HAP-1 (cell line): ENCODE measurements around the gene PLIN5.
"Not testable (repeated sequence)": the region's sequence is repeated elsewhere in the genome, so short reads cannot be mapped to it uniquely, and the experiment has no call there.

Experiments
- DNase-seq, 2 experiments: peaks; one replicate each; pipeline ENCODE4 v3.0.0-alpha.2; 2016 to 2020; ENCODE audit warnings: low spot score in 2 of 2
- H3K27me3 ChIP-seq: fragments of 250-450 bp; sonication (Bioruptor Pico); 2 replicates; pipeline ENCODE4 v1.5.1; 2020; ENCODE audit warnings: low read depth, mild to moderate bottlenecking, moderate library complexity
- H3K36me3 ChIP-seq: fragments of 250-450 bp; sonication (Bioruptor Pico); replicated peaks from 2 replicates; pipeline ENCODE4 v1.5.1; 2020; ENCODE audit warnings: mild to moderate bottlenecking
- H3K4me1 ChIP-seq: fragments of 250-450 bp; sonication (Bioruptor Pico); 2 replicates; pipeline ENCODE4 v1.5.1; 2020; ENCODE audit warnings: mild to moderate bottlenecking
- H3K4me3 ChIP-seq: fragments of 250-450 bp; sonication (Bioruptor Pico); 2 replicates; pipeline ENCODE4 v1.5.1; 2020; ENCODE audit warnings: mild to moderate bottlenecking, moderate library complexity
- H3K9me3 ChIP-seq: fragments of 250-450 bp; sonication (Bioruptor Pico); 2 replicates; pipeline ENCODE4 v1.5.1; 2020; ENCODE audit warnings: mild to moderate bottlenecking, moderate library complexity
- in situ Hi-C: fragments of 300-500 bp; cut with MboI; formaldehyde crosslinking; loops from 3 replicates; pipeline ENCODE4 v1.14.3; 2020; ENCODE audit warnings: low sequenced_read_pairs, inconsistent platforms, mixed read lengths

PLIN5 gene

GRCh38 chr19:4576016-4576933 is 41.3 kb upstream of the PLIN5 start:
- Histone ChIP-seq H3K9me3 (no peaks in the 10 kb centered on the region), H3K36me3 (no peaks in the 10 kb centered on the region), H3K4me3 (no peak overlapping the region), H3K4me1 (peaks cover 11% of the 10 kb centered on the region), H3K27me3 (no peaks in the 10 kb centered on the region)
- DNase-seq = peak in 1 of 2 experiments; percentile 90
- in situ Hi-C loops = loop anchor here (5.0 to 10.0 kb wide), 2 partner anchors 61 to 229 kb away; partner anchors contain the start of gene TNFAIP8L1

DNA sequence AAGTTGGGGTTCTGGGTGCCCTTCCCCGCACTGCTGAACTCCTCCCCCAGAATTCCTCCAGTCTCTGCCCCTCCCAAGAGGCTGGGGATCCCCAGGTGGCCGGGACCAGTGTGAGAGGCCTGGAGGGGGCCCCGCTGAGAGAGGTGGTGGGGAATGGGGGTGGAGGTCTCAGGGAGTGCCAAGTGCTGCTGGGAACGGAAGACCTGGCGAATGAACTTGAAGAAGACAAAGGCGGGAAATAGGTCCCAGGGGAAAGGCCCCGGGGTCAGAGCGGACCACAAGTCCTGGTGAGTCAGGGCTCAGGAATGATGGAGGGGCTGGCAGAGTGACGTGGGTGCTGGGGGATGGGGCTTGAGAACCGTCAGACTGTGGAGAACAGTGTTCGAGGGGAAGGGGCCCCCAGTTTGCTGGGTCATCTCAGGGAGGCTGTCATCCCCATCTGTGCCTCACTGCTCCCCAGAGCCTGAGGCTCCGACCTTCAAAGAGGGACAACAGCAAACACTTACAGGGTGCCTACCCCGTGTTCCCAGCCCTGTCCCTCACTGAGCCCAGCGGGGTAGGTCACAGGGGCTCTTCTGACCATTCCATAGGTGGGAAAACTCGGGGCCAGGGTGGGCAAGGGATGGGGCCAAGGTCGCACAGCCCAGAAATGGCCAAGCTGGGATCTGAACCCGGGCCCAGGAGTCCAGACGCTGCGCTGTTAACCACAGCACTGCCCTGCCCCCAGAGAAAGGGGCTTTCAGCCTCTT is 40.4 kb upstream of the PLIN5 start:
- Histone ChIP-seq H3K9me3 (no peaks in the 10 kb centered on the region), H3K4me3 (no peak overlapping the region), H3K36me3 (no peaks in the 10 kb centered on the region), H3K27me3 (no peaks in the 10 kb centered on the region), H3K4me1 (peaks cover 11% of the 10 kb centered on the region)
- DNase-seq = peak; percentile 65 to 91
- in situ Hi-C loops = loop anchor here (5.0 to 10.0 kb wide), 2 partner anchors 62 to 229 kb away; partner anchors contain the start of gene TNFAIP8L1

- Histone ChIP-seq H3K36me3 (no peaks in the 10 kb centered on the region), H3K4me1 (peaks cover 11% of the 10 kb centered on the region)
- in situ Hi-C loops = loop anchor here (10.0 kb wide), 1 partner anchor 231 kb away; no protein-coding TSS in a partner anchor
These were observed 38.7 kb upstream of the PLIN5 start for GRCh38 chr19:4573682-4574081.

DNA sequence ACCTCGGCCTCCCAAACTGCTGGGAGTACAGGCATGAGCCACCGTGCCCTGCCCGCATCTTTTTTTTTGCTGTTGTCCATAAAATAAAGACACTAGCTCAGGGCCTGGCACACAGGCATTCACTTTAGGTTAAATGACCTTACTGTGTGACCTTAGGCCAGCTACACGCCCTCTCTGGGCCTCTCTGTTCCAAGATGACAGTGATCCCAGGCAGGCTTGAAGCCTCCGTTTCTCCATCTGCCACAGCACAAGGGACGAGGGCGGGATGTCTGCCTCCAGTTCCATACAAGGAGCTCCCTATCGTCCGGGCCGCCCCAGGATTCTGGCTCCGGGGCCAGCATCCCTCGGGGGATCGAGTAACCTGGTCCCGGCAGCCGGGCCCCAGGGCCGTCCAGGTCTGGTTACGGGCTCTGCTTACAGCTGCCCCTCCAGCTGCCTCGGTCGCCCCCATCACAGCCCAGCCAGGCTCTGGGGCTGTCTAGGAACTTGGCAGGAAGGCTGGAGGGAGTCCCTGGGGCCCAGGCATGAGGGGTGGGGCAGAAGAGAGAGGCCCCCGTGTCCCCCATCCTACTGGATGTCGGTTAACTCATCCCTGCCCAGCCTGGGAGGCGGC is 36.4 kb upstream of the PLIN5 start:
- Histone ChIP-seq H3K4me1 (peaks cover 11% of the 10 kb centered on the region), H3K27me3 (no peaks in the 10 kb centered on the region), H3K9me3 (no peaks in the 10 kb centered on the region), H3K4me3 (no peak overlapping the region), H3K36me3 (no peaks in the 10 kb centered on the region)
- in situ Hi-C loops = loop anchor here (10.0 kb wide), 1 partner anchor 233 kb away; no protein-coding TSS in a partner anchor
- no peak for DNase-seq

More at GRCh38 chr19:4573682-4574081, 38.7 kb upstream of the PLIN5 start:
- Histone ChIP-seq H3K9me3 (no peaks in the 10 kb centered on the region), H3K4me3 (no peak overlapping the region), H3K27me3 (no peaks in the 10 kb centered on the region)
- no peak for DNase-seq

DNA sequence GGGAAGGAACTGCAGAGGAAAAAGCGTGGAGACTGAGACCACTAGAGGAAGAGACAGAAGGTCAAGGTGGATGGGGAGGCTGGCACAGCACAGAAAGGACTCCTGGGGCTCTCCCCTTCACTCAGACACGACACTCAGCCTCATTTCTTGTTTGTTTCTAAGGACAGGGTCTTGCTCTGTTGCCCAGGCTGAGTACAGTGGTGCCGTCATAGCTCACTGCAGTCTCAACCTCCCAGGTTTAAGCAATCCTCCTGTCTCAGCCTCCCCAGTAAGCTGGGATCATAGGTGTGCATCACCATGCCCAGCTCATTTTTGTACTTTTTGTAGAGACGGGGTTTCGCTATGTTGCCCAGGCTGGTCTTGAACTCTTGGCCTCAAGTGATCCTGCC is 35.9 kb upstream of the PLIN5 start:
- in situ Hi-C loops = loop anchor here (10.0 kb wide), 1 partner anchor 234 kb away; no protein-coding TSS in a partner anchor
- peaks cover 11% of the 10 kb centered on the region for H3K4me1 ChIP-seq

DNA sequence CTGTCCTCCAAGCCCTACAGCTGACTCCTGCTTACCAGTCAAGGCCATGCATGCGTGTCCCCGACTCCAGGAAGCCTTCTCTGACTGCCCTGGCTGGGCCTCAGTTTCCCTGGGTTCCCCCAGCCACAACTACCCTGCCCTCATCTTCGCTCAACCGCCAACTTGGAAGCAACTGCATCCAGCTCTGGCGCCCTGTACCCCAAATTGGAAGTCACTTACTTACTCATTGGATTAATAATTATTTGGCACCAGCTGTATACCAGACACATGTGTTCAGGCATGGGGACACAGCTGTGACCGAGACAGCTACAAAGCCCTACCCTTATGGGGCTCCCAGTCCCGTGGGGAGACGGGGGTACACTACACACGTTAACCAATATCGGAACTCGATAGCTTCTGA is 35.4 kb upstream of the PLIN5 start:
- Histone ChIP-seq H3K4me3 (no peak overlapping the region), H3K9me3 (no peaks in the 10 kb centered on the region), H3K36me3 (no peaks in the 10 kb centered on the region), H3K4me1 (peaks cover 8% of the 10 kb centered on the region), H3K27me3 (no peaks in the 10 kb centered on the region)
- no peak for DNase-seq
- in situ Hi-C loops = loop anchor here (10.0 kb wide), 1 partner anchor 234 kb away; no protein-coding TSS in a partner anchor

More for the DNA sequence above, 35.9 kb upstream of the PLIN5 start:
- H3K27me3 ChIP-seq = no peaks in the 10 kb centered on the region
- H3K9me3 ChIP-seq = no peaks in the 10 kb centered on the region
- no peak for DNase-seq
- H3K4me3 ChIP-seq = no peak overlapping the region
- H3K36me3 ChIP-seq = no peaks in the 10 kb centered on the region

- Histone ChIP-seq H3K4me1 (peaks cover 5% of the 10 kb centered on the region), H3K4me3 (no peak overlapping the region), H3K27me3 (no peaks in the 10 kb centered on the region), H3K36me3 (no peaks in the 10 kb centered on the region), H3K9me3 (no peaks in the 10 kb centered on the region)
- in situ Hi-C loops = no loop called here
- no peak for DNase-seq
These were observed 33.9 kb upstream of the PLIN5 start for GRCh38 chr19:4568886-4569285.

DNA sequence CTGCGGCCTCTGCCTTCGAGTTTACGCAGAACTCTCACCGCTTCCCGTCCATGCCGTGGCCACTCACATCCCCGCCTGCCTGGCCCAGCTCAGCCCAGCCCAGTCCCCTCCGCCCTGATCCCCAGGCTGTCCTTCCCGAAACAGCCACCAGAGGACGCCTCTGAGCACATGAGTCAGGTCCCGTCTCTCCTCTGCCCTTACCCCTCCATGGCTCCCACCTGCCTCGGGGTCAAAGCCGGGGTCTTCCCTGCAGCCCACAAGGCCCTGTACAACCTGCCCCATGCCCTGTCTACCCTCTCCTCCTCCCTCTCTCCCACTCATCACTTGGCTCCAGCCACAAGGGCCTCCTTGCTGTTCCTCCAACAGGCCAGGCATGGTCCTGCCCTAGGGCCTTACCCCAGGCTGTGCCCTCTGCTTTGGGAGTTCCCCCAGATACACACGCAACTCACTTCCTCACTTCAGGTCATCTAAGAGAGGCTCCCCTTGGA is 32.6 kb upstream of the PLIN5 start:
- Histone ChIP-seq H3K4me1 (peaks cover 5% of the 10 kb centered on the region), H3K36me3 (no peaks in the 10 kb centered on the region), H3K27me3 (no peaks in the 10 kb centered on the region), H3K9me3 (no peaks in the 10 kb centered on the region), H3K4me3 (no peak overlapping the region)
- peak in 1 of 2 experiments; percentile 87 for DNase-seq
- in situ Hi-C loops = no loop called here

DNA sequence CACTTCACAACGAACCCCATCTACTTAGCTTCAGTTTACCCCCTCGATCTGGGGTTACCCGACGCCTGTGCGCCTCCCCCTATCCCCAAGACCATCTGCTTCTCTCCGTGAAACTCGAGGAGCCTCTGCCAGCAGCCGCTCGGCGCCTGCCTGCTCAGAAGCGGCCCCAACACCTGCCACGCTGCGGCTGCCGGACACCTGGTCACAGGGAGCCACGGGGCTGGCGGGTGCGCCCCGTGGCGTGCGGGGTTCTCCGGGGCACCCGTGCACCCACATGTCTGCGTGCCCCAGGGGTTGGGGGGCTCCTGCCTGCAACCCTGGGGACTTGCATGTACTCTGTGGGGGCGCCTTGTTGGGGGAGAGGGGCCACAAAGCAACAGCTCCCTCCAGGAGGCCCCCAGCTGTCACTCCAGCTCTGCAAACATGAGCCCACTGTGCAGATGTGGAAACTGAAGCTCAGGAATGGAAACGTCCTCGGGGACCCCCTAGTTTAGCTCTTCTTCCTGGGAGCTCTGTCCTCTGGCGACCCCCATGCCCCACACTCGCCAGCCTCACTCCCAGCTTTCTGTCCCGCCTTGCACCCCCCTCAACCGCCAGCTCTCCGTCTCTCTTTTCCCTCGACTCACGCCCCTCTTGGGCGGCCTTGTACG is 31.5 kb upstream of the PLIN5 start:
- in situ Hi-C loops = no loop called here
- H3K36me3 ChIP-seq = no peaks in the 10 kb centered on the region
- no peaks in the 10 kb centered on the region for H3K9me3 ChIP-seq
- peaks cover 5% of the 10 kb centered on the region for H3K4me1 ChIP-seq
- DNase-seq = no peak
- H3K27me3 ChIP-seq = no peaks in the 10 kb centered on the region
- H3K4me3 ChIP-seq = no peak overlapping the region

DNA sequence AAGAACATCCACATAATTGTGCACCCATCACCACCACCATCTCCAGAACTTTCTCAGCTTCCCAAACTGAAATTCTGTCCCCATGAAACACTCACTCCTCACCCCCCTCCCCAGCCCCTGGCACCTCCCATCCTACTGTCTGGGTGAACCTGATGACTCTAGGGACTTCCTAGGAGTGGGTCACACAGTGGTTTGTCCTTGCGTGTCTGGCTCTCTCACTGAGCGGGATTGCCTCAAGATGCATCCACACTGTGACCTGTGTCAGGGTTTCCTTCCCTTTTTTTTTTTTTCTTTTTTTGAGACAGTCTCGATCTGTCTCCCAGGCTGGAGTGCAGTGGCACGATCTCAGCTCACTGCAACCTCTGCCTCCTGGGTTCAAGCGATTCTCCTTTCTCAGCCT is 28.5 kb upstream of the PLIN5 start:
- H3K9me3 ChIP-seq, H3K36me3 ChIP-seq, DNase-seq, H3K4me1 ChIP-seq, in situ Hi-C loops, H3K27me3 ChIP-seq, H3K4me3 ChIP-seq: not testable (repeated sequence)

DNA sequence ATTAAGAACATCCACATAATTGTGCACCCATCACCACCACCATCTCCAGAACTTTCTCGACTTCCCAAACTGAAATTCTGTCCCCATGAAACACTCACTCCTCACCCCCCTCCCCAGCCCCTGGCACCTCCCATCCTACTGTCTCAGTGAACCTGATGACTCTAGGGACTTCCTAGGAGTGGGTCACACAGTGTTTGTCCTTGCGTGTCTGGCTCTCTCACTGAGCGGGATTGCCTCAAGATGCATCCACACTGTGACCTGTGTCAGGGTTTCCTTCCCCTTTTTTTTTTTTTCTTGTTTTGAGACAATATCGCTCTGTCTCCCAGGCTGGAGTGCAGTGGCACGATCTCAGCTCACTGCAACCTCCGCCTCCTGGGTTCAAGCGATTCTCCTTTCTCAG is 27.1 kb upstream of the PLIN5 start:
- H3K27me3 ChIP-seq, H3K4me3 ChIP-seq, H3K36me3 ChIP-seq, H3K4me1 ChIP-seq, in situ Hi-C loops, H3K9me3 ChIP-seq, DNase-seq: not testable (repeated sequence)

DNA sequence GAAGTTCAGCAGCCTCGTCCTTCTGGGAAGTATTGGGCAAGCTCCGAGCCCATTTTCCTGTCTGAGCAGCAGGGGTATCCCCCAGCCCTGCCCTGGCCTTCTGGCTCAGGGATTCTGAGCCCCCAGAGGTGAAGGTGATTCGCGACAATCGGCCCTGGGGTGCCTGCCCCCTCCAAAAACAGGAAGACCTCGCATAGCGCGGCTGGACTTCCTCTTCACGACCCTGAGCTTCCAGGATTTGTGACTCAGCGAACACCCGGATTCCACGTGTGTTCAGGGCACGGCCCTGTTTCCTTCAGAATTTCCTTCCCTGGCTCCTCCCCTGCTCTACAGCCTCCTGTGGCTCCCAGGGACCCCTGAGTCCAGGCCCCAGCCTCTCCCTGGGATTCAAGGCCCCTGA is 24.5 kb upstream of the PLIN5 start, which contains the start of gene SEMA6B:
SEMA6B (minus strand) TSS at position 116 of the 400 bp plus-strand sequence. CDS start 1,227 bp downstream, outside the sequence.
- in situ Hi-C loops = no loop called here
- Histone ChIP-seq H3K4me1 (no peaks in the 10 kb centered on the region), H3K27me3 (no peaks in the 10 kb centered on the region), H3K9me3 (no peaks in the 10 kb centered on the region), H3K4me3 (no peak within 1 kb of the TSS), H3K36me3 (peaks cover 4% of the 10 kb centered on the region)
- DNase-seq = no peak
